CD8-positive, alpha-beta memory T cell (primary cell): Measurements from ENCODE around the gene KCNJ5. TPM values are rescaled to one million over a fixed set of nuclear protein-coding genes. Genes with fewer than 3 reads are reported as not detected.
A peak's percentile ranks its signal among the peaks of the same experiment; 100 is the strongest.

Experiments
- CTCF ChIA-PET: fragments of 350-600 bp; sonication (Branson Sonifier 250); formaldehyde crosslinking; loops from one replicate; lab custom pipeline; 2021; ENCODE audit warnings: antibody characterized with exemption; lab: Charles Lee
- POLR2A ChIA-PET: fragments of 350-600 bp; sonication (Branson Sonifier 250); formaldehyde crosslinking; loops from one replicate; lab custom pipeline; 2021; ENCODE audit warnings: antibody characterized with exemption; lab: Charles Lee
- DNase-seq, 5 donors: peaks; one replicate each; pipeline versions ENCODE4 v3.0.0 to v3.0.0-alpha.2; 2020 to 2022; ENCODE audit warnings: mixed read lengths in 1 of 5
- H3K27ac ChIP-seq: one replicate; pipeline ENCODE4 v1.7.0; 2013; ENCODE audit warnings: low read depth, mild to moderate bottlenecking, low read length, moderate library complexity
- H3K27me3 ChIP-seq: 2 replicates; pipeline ENCODE4 v1.7.0; 2013; ENCODE audit warnings: low read length, mild to moderate bottlenecking; ENCODE audit not compliant: insufficient read depth, poor library complexity, severe bottlenecking
- H3K36me3 ChIP-seq: 2 replicates; pipeline ENCODE4 v1.7.0; 2013; ENCODE audit warnings: mild to moderate bottlenecking, low read length, moderate library complexity; ENCODE audit not compliant: insufficient read depth
- H3K4me1 ChIP-seq: 2 replicates; pipeline ENCODE4 v1.7.0; 2013; ENCODE audit warnings: mild to moderate bottlenecking, low read length, moderate library complexity; ENCODE audit not compliant: insufficient read depth
- H3K4me3 ChIP-seq: 2 replicates; pipeline ENCODE4 v1.7.0; 2013; ENCODE audit warnings: mild to moderate bottlenecking, low read length
- H3K9me3 ChIP-seq: 2 replicates; pipeline ENCODE4 v1.7.0; 2013; ENCODE audit warnings: mild to moderate bottlenecking, low read length
- H3K27ac Mint-ChIP-seq, 8 donors: one replicate each; pipeline ENCODE4 v1.8.0; 2020 to 2021; ENCODE audit warnings: mixed read lengths in 8 of 8, mild to moderate bottlenecking in 6 of 8, inconsistent platforms in 3 of 8, moderate library complexity in 3 of 8
- H3K27me3 Mint-ChIP-seq, 2 donors: one replicate each; pipeline ENCODE4 v1.8.0; 2020 to 2021; ENCODE audit warnings: mixed read lengths in 2 of 2, mild to moderate bottlenecking in 1 of 2, moderate library complexity in 1 of 2
- H3K36me3 Mint-ChIP-seq, 3 donors: one replicate each; pipeline ENCODE4 v1.8.0; 2020 to 2021; ENCODE audit warnings: mixed read lengths in 3 of 3, inconsistent platforms in 1 of 3, mild to moderate bottlenecking in 1 of 3
- H3K4me1 Mint-ChIP-seq, 3 donors: one replicate each; pipeline ENCODE4 v1.8.0; 2020 to 2021; ENCODE audit warnings: mixed read lengths in 3 of 3, inconsistent platforms in 1 of 3, mild to moderate bottlenecking in 1 of 3
- H3K4me3 Mint-ChIP-seq, 7 donors: one replicate each; pipeline ENCODE4 v1.8.0; 2020 to 2021; ENCODE audit warnings: mixed read lengths in 7 of 7, mild to moderate bottlenecking in 6 of 7, moderate library complexity in 4 of 7, inconsistent platforms in 2 of 7
- H3K9me3 Mint-ChIP-seq, 5 donors: one replicate each; pipeline ENCODE4 v1.8.0; 2020 to 2022; ENCODE audit warnings: mixed read lengths in 5 of 5, mild to moderate bottlenecking in 3 of 5, moderate library complexity in 2 of 5, inconsistent platforms in 1 of 5
- polyA plus RNA-seq: library from polyadenylated mRNA; unstranded; fragments of 300-500 nt; fragmentation: Illumina TruSeq; gene quantifications from one replicate; pipeline ENCODE4 v1.2.3, GENCODE V29; 2021
- total RNA-seq, 2 experiments: library from RNA; stranded (reverse); gene quantifications; one replicate each; pipeline ENCODE4 v1.2.3, GENCODE V29; 2021

The KCNJ5 gene
- total and polyA plus RNA-seq, 3 experiments from 2014 or later: 0.04 TPM; not detected in 2

DNA sequence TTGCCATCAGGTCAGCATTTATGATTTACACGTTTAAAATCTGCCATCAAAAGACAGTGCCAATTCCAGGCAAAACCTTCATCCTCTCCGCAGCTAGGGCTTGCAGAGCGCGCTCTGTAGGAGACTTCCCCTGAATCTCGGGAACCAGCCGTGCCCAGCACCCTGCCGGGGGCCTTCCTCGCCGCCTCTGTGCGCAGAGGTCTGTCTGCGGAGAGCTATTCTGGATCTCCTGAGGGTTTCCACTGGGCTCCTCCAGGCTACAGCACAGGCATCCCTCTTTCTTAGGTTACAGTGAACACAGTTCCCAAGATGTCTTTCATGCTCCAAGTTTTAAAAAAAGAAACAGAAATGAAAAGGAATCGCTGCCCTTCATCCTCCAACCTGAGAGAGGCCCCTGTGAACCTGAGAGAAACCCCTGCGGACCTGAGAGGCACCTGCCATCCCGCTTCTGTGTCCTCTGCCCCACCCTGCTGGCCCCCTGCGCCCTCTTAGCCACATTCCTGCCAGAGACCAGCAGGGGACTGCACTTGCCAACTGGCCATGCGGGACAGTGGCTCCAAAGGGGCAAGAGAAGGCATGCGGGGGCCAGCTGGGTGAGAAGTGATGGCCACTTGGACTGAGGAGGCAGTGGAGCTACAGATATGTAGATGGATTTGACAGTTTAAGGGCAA lies 35.4 kb downstream of the KCNJ5 start:
- Histone ChIP-seq H3K4me1 (no peaks in the 10 kb centered on the region), H3K9me3 (no peaks in the 10 kb centered on the region), H3K36me3 (no peaks in the 10 kb centered on the region), H3K27ac (no peak overlapping the region), H3K4me3 (no peak overlapping the region), H3K27me3 (no peaks in the 10 kb centered on the region)
- H3K27ac Mint-ChIP-seq: no peak overlapping the region
- H3K4me1 Mint-ChIP-seq: peaks cover 11 to 14% (median 13%) of the 10 kb centered on the region in 3 donors
- ChIA-PET CTCF (no interaction called here), POLR2A (no interaction called here)
- no peak for DNase-seq
- H3K9me3 Mint-ChIP-seq: no peaks in the 10 kb centered on the region
- H3K36me3 Mint-ChIP-seq: no peaks in the 10 kb centered on the region
- H3K4me3 Mint-ChIP-seq: peak overlapping the region in 1 of 7 donors; percentile 52
- H3K27me3 Mint-ChIP-seq: peaks cover 8 to 16% of the 10 kb centered on the region in 2 donors

DNA sequence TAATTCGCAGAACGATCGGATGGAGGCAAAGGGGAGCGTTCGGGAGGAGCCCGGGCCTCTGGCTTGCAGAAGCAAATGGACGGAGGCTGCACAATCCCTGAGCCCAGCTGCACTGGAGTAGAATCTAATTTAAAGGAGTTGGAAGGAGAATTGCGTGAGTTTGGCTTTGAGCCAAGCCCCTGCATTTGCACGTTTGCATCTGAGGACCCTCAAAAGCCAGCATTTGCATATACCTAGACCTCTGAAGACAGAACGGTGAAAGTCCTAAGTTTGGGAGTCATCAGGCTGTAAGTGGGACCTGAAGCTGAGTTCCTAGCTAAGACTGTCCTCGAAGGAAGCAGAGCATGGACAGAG lies 35.9 kb downstream of the KCNJ5 start:
- Mint-ChIP-seq H3K36me3 (no peaks in the 10 kb centered on the region), H3K27me3 (peaks cover 3 to 16% of the 10 kb centered on the region in 2 donors), H3K4me1 (peaks cover 11 to 14% (median 13%) of the 10 kb centered on the region in 3 donors), H3K27ac (no peak overlapping the region), H3K9me3 (peaks cover 0 to 2% (median 0%) of the 10 kb centered on the region in 5 donors), H3K4me3 (no peak overlapping the region)
- no peak overlapping the region for H3K27ac ChIP-seq
- H3K27me3 ChIP-seq: no peaks in the 10 kb centered on the region
- DNase-seq: no peak
- ChIA-PET POLR2A (no interaction called here), CTCF (no interaction called here)
- H3K4me1 ChIP-seq: no peaks in the 10 kb centered on the region
- no peaks in the 10 kb centered on the region for H3K9me3 ChIP-seq
- no peaks in the 10 kb centered on the region for H3K36me3 ChIP-seq
- no peak overlapping the region for H3K4me3 ChIP-seq

DNA sequence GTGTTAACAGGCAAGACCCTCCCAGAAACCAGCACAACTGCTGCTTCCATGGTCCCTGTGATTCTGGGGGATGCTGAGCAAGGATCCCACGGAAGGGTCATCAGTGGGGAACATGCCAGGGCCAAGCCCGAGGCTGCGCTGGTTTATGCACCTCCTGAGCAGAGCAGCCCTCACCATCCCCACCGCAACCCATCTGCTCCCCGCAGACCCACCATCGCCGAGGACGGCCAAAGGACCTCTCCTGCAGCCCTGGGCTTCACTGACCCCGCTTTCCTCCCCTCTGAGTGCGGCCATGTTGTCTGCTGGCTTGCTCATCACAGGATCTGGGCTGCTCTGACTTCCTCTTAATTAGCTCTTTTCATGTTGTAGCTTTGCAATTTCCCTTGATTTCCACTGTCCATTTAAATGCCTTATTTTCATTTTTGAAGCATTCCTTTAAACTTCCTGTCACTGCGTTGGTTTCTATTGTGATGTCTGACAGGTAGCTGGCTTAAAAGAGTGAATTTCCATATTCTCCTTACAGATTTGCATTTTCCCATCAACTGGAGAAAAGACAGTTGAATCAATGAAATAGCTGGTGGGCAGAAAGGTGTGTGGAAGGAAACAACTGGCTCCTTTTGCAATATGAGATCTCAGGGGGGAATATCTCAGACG lies 36.7 kb downstream of the KCNJ5 start:
- no peaks in the 10 kb centered on the region for H3K36me3 Mint-ChIP-seq
- H3K9me3 Mint-ChIP-seq: peaks cover 0 to 2% (median 0%) of the 10 kb centered on the region in 5 donors
- ChIA-PET POLR2A (no interaction called here), CTCF (interaction anchor here (0.8 kb wide), 1 partner anchor 20 kb away, joined by 3 read pairs; no protein-coding TSS in a partner anchor)
- peaks cover 3 to 16% of the 10 kb centered on the region in 2 donors for H3K27me3 Mint-ChIP-seq
- Histone ChIP-seq H3K27me3 (no peaks in the 10 kb centered on the region), H3K36me3 (no peaks in the 10 kb centered on the region), H3K4me1 (no peaks in the 10 kb centered on the region), H3K4me3 (no peak overlapping the region), H3K27ac (no peak overlapping the region), H3K9me3 (no peaks in the 10 kb centered on the region)
- H3K27ac Mint-ChIP-seq: peak overlapping the region in 2 of 8 donors; percentile 1 to 5
- peak overlapping the region in 4 of 7 donors; percentile 13 to 60 (median 55) for H3K4me3 Mint-ChIP-seq
- H3K4me1 Mint-ChIP-seq: peaks cover 11 to 14% (median 13%) of the 10 kb centered on the region in 3 donors
- no peak for DNase-seq

GRCh38 chr11:128928400-128928799 lies 37.2 kb downstream of the KCNJ5 start:
- CTCF ChIA-PET: interaction anchor here (0.8 kb wide), 1 partner anchor 19 kb away, joined by 3 read pairs; no protein-coding TSS in a partner anchor
- H3K27ac Mint-ChIP-seq: peak overlapping the region in 3 of 8 donors; percentile 1 to 12 (median 5)

DNA sequence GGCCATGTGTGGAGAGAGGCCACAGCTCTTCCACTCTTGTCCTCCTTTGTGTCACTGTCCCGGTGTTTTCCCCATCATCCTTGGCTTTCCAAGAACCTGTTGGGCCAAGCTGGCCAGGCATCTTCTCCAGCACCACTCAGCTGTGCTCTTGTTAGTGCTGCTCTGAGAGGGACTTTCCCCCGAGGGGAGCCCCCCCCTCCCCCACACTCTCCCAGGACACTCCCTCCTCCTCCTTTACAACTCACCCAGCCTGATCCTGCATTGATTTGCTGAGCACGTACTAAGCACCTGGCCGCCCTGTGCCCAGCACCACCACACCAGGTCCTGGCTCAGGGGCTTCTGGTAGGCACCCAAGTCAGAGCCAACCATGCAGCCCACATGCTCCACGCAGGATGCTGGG lies 38.3 kb downstream of the KCNJ5 start:
- H3K4me3 Mint-ChIP-seq: peak overlapping the region in 1 of 7 donors; percentile 30
- ChIA-PET POLR2A (no interaction called here), CTCF (no interaction called here)
- peaks cover 0 to 11% of the 10 kb centered on the region in 2 donors for H3K27me3 Mint-ChIP-seq
- Histone ChIP-seq H3K9me3 (no peaks in the 10 kb centered on the region), H3K27ac (no peak overlapping the region), H3K4me3 (no peak overlapping the region), H3K4me1 (no peaks in the 10 kb centered on the region), H3K36me3 (no peaks in the 10 kb centered on the region), H3K27me3 (no peaks in the 10 kb centered on the region)
- no peaks in the 10 kb centered on the region for H3K36me3 Mint-ChIP-seq
- H3K9me3 Mint-ChIP-seq: peaks cover 0 to 2% (median 0%) of the 10 kb centered on the region in 5 donors
- no peak overlapping the region for H3K27ac Mint-ChIP-seq
- no peak for DNase-seq
- H3K4me1 Mint-ChIP-seq: peaks cover 11 to 14% (median 13%) of the 10 kb centered on the region in 3 donors

More at GRCh38 chr11:128928400-128928799, 37.2 kb downstream of the KCNJ5 start:
- Mint-ChIP-seq H3K4me1 (peaks cover 11 to 14% (median 13%) of the 10 kb centered on the region in 3 donors), H3K9me3 (peaks cover 0 to 2% (median 0%) of the 10 kb centered on the region in 5 donors), H3K27me3 (peaks cover 3 to 16% of the 10 kb centered on the region in 2 donors), H3K36me3 (no peaks in the 10 kb centered on the region), H3K4me3 (peak overlapping the region in 6 of 7 donors; percentile 13 to 60 (median 46))
- H3K27me3 ChIP-seq: no peaks in the 10 kb centered on the region
- peak in 1 of 5 donors; percentile 4 for DNase-seq
- H3K4me1 ChIP-seq: no peaks in the 10 kb centered on the region
- H3K4me3 ChIP-seq: no peak overlapping the region
- no peak overlapping the region for H3K27ac ChIP-seq
- H3K9me3 ChIP-seq: no peaks in the 10 kb centered on the region
- no peaks in the 10 kb centered on the region for H3K36me3 ChIP-seq
- POLR2A ChIA-PET: no interaction called here

DNA sequence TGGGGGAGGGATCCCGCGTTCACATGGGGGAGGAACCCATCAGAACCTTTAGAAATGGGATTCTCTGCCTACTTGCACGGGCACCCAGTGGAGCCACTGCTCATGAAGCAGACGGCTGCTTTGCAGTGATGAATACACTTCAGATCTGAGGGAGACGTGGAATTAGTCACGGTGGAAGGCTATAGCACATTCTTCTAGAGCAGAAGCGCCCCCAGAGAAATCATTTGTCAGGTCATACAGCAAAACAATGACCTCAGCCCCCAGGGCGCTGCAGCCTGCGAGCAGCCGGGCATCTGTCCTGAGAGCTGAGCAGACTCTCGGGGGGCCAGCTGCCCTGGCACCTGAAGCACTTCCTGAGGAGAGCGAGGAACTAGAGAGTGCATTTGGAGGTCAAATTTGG lies 38.8 kb downstream of the KCNJ5 start:
- Mint-ChIP-seq H3K27ac (peak overlapping the region in 1 of 8 donors; percentile 24), H3K27me3 (peaks cover 0 to 11% of the 10 kb centered on the region in 2 donors), H3K4me1 (peaks cover 11 to 14% (median 13%) of the 10 kb centered on the region in 3 donors), H3K4me3 (no peak overlapping the region), H3K36me3 (no peaks in the 10 kb centered on the region), H3K9me3 (peaks cover 0 to 2% (median 0%) of the 10 kb centered on the region in 5 donors)
- Histone ChIP-seq H3K4me1 (no peaks in the 10 kb centered on the region), H3K27ac (no peak overlapping the region), H3K36me3 (no peaks in the 10 kb centered on the region), H3K27me3 (no peaks in the 10 kb centered on the region), H3K9me3 (no peaks in the 10 kb centered on the region), H3K4me3 (no peak overlapping the region)
- CTCF ChIA-PET: no interaction called here
- DNase-seq: no peak
- POLR2A ChIA-PET: no interaction called here

- ChIA-PET CTCF (no interaction called here), POLR2A (no interaction called here)
- H3K4me3 ChIP-seq: no peak overlapping the region
- no peak overlapping the region for H3K27ac ChIP-seq
- no peaks in the 10 kb centered on the region for H3K36me3 Mint-ChIP-seq
- peaks cover 0 to 2% (median 0%) of the 10 kb centered on the region in 5 donors for H3K9me3 Mint-ChIP-seq
- H3K4me1 Mint-ChIP-seq: peaks cover 11 to 14% (median 13%) of the 10 kb centered on the region in 3 donors
- DNase-seq: no peak
- H3K36me3 ChIP-seq: no peaks in the 10 kb centered on the region
- no peaks in the 10 kb centered on the region for H3K4me1 ChIP-seq
- no peaks in the 10 kb centered on the region for H3K9me3 ChIP-seq
- no peaks in the 10 kb centered on the region for H3K27me3 ChIP-seq
- H3K4me3 Mint-ChIP-seq: no peak overlapping the region
- peaks cover 0 to 11% of the 10 kb centered on the region in 2 donors for H3K27me3 Mint-ChIP-seq
- peak overlapping the region in 1 of 8 donors; percentile 74 for H3K27ac Mint-ChIP-seq
These were observed 39.9 kb downstream of the KCNJ5 start for GRCh38 chr11:128931066-128931465.

DNA sequence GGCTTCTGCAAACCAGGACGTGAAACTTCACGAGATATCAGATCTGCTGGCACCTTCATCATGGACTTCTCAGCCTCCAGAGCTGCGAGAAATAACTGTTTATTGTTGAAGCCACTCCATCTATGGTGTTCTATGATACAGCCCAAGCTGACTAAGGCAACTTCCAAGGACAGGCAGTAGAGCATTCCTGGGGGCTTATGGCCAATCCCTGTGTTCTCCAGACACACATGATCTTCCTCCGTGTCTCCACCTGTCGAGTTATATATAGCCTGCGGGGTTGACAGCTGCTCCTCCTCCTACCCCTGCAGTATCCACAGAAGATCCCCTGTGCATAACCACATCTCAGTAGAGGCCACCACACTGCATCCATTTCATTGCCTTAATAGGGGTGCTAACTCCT lies 40.5 kb downstream of the KCNJ5 start:
- no peak for DNase-seq
- CTCF ChIA-PET: no interaction called here
- POLR2A ChIA-PET: no interaction called here

More for the DNA sequence above, 40.5 kb downstream of the KCNJ5 start:
- Histone ChIP-seq H3K9me3 (no peaks in the 10 kb centered on the region), H3K4me1 (no peaks in the 10 kb centered on the region), H3K36me3 (no peaks in the 10 kb centered on the region), H3K27ac (no peak overlapping the region), H3K27me3 (no peaks in the 10 kb centered on the region), H3K4me3 (no peak overlapping the region)
- Mint-ChIP-seq H3K4me3 (no peak overlapping the region), H3K27me3 (peaks cover 0 to 11% of the 10 kb centered on the region in 2 donors), H3K27ac (no peak overlapping the region), H3K36me3 (no peaks in the 10 kb centered on the region), H3K4me1 (peaks cover 11 to 14% (median 13%) of the 10 kb centered on the region in 3 donors), H3K9me3 (peaks cover 0 to 2% (median 0%) of the 10 kb centered on the region in 5 donors)
